HepG2 (cell line): ENCODE results near the gene TMC8. TPM values are rescaled to one million over a fixed set of nuclear protein-coding genes. Genes with fewer than 3 reads are reported as not detected.

Source experiments
- ATAC-seq: fragments of 200-7000 bp; cut with Tn5 transposase; 3 replicates; pipeline ENCODE4 v1.9.1; 2020; ENCODE audit warnings: mild to moderate bottlenecking, moderate library complexity
- BruUV-seq: library from RNA; stranded (reverse); fragments of 400-500 nt; replicated peaks from 2 replicates; lab custom pipeline; 2021; lab: Mats Ljungman, UMichigan
- CTCF ChIA-PET: fragments of 300-600 bp; formaldehyde crosslinking; extraction: SDS; loops from one replicate; lab custom pipeline; 2021; ENCODE audit warnings: low total read pairs, inconsistent platforms, low intra/inter-chr PET ratio; lab: Yijun Ruan, JAX
- POLR2A ChIA-PET: fragments of 350-600 bp; sonication (Branson Sonifier 250); formaldehyde crosslinking; loops from one replicate; lab custom pipeline; 2020; ENCODE audit warnings: antibody characterized with exemption, inconsistent platforms; lab: Yijun Ruan, JAX
- DNase-seq: peaks from one replicate; pipeline ENCODE4 v3.0.0-alpha.2; 2015; ENCODE audit warnings: low spot score
- FAIRE-seq: peaks from 3 replicates; lab custom pipeline; 2011; peaks lifted over from hg19 to GRCh38; lab: Jason Lieb, UNC
- H2AFZ ChIP-seq: one replicate; pipeline ENCODE4 v1.6.1; 2011; ENCODE audit warnings: low read length, inconsistent platforms
- H3K27ac ChIP-seq: fragments of 300-600 bp; 3 replicates; pipeline ENCODE4 v1.8.0; 2011; ENCODE audit warnings: mixed run types, mild to moderate bottlenecking, mixed read lengths, low read length, inconsistent platforms; ENCODE audit not compliant: insufficient read depth; ENCODE audit errors: extremely low read length
- H3K27me3 ChIP-seq, 2 experiments: fragments of 200-600 bp in 1 of 2; 2 replicates in 1 of 2; 3 replicates in 1 of 2; pipeline versions ENCODE4 v1.6.0 to v1.8.0; 2011; ENCODE audit warnings: low read length in 2 of 2, mild to moderate bottlenecking in 2 of 2, moderate library complexity in 2 of 2, inconsistent platforms in 1 of 2; ENCODE audit not compliant: insufficient read depth in 2 of 2, control insufficient read depth in 1 of 2
- H3K36me3 ChIP-seq, 2 experiments: fragments of 200-600 bp in 1 of 2; replicated peaks in 1 of 2; 2 replicates in 1 of 2; 3 replicates in 1 of 2; pipeline versions ENCODE4 v1.5.1 to v1.8.0; 2011; ENCODE audit warnings: low read length in 2 of 2, inconsistent platforms in 1 of 2; ENCODE audit not compliant: insufficient read depth in 2 of 2, control insufficient read depth in 1 of 2
- H3K4me1 ChIP-seq: 2 replicates; pipeline ENCODE4 v1.5.1; 2012; ENCODE audit warnings: low read length, inconsistent platforms; ENCODE audit not compliant: insufficient read depth
- H3K4me2 ChIP-seq: 2 replicates; pipeline ENCODE4 v1.6.0; 2011; ENCODE audit warnings: low read depth, low read length, inconsistent platforms
- H3K4me3 ChIP-seq, 3 experiments: fragments of 200-600 bp in 1 of 3; sonication (generic), shearing (Covaris generic) in 1 of 3; replicated peaks in 1 of 3; 2 replicates each; pipeline ENCODE4 v1.5.1; 2011 to 2016; ENCODE audit warnings: low read length in 3 of 3, inconsistent platforms in 2 of 3, low read depth in 2 of 3, mild to moderate bottlenecking in 2 of 3, control low read depth in 1 of 3, mixed read lengths in 1 of 3; ENCODE audit not compliant: insufficient read depth in 1 of 3
- H3K79me2 ChIP-seq: one replicate; pipeline ENCODE4 v1.6.1; 2011; ENCODE audit warnings: low read length, inconsistent platforms; ENCODE audit not compliant: insufficient read depth
- H3K9ac ChIP-seq: 2 replicates; pipeline ENCODE4 v1.6.0; 2011; ENCODE audit warnings: mild to moderate bottlenecking, low read depth, low read length, inconsistent platforms; ENCODE audit not compliant: insufficient read depth
- H3K9me3 ChIP-seq: 2 replicates; pipeline ENCODE4 v1.5.1; 2012; ENCODE audit warnings: mild to moderate bottlenecking, low read length
- H4K20me1 ChIP-seq: 2 replicates; pipeline ENCODE4 v1.6.0; 2011; ENCODE audit warnings: inconsistent platforms, mild to moderate bottlenecking, low read length, moderate library complexity; ENCODE audit not compliant: insufficient read depth
- ATF7 ChIP-seq, 2 experiments: fragments of 450-650 bp in 1 of 2; sonication (generic) in 1 of 2; formaldehyde crosslinking in 1 of 2; IDR thresholded peaks; 2 replicates each; pipeline versions ENCODE4 v1.4.0 to v1.6.1; 2016 to 2020; ENCODE audit warnings: antibody characterized with exemption in 1 of 2, mild to moderate bottlenecking in 1 of 2, missing genetic modification reagents in 1 of 2
- CREB1 ChIP-seq, 2 experiments: fragments of 450-650 bp in 1 of 2; IDR thresholded peaks; 2 replicates each; pipeline ENCODE4 v1.6.1; 2016 to 2017; ENCODE audit warnings: control low read depth in 1 of 2, mild to moderate bottlenecking in 1 of 2, missing compliant biosample characterization in 1 of 2, missing genetic modification characterization in 1 of 2
- EHMT2 ChIP-seq: fragments of 200-600 bp; sonication (generic); IDR thresholded peaks from 2 replicates; pipeline ENCODE4 v1.7.0; 2017; ENCODE audit warnings: antibody characterized with exemption, low read depth, low read length, borderline replicate concordance
- FOXJ3 ChIP-seq: sonication (generic); formaldehyde crosslinking; IDR thresholded peaks from 2 replicates; pipeline ENCODE4 v1.4.0; 2020; ENCODE audit warnings: missing genetic modification reagents, mild to moderate bottlenecking, borderline replicate concordance
- GATAD1 ChIP-seq: IDR thresholded peaks from 2 replicates; pipeline ENCODE4 v1.6.1; 2016; ENCODE audit warnings: missing genetic modification reagents, missing compliant biosample characterization
- HBP1 ChIP-seq: IDR thresholded peaks from 2 replicates; pipeline ENCODE4 v1.6.1; 2016; ENCODE audit warnings: low read depth, control low read depth
- JARID2 ChIP-seq: sonication (generic); formaldehyde crosslinking; IDR thresholded peaks from 2 replicates; pipeline ENCODE4 v1.8.1; 2023; ENCODE audit warnings: missing genetic modification reagents, inconsistent platforms; ENCODE audit not compliant: insufficient replicate concordance
- NFE2 ChIP-seq: sonication (generic); formaldehyde crosslinking; IDR thresholded peaks from 2 replicates; pipeline ENCODE4 v1.4.0; 2020; ENCODE audit warnings: missing genetic modification reagents
- NR1H2 ChIP-seq: sonication (generic); formaldehyde crosslinking; IDR thresholded peaks from 2 replicates; pipeline ENCODE4 v1.8.1; 2022; ENCODE audit warnings: low read depth, missing genetic modification reagents, borderline replicate concordance
- SMAD9 ChIP-seq: sonication (generic); formaldehyde crosslinking; IDR thresholded peaks from 2 replicates; pipeline ENCODE4 v1.5.1; 2020; ENCODE audit warnings: mild to moderate bottlenecking, missing genetic modification reagents
- SNAPC5 ChIP-seq: sonication (generic); formaldehyde crosslinking; IDR thresholded peaks from 2 replicates; pipeline ENCODE4 v1.8.1; 2023; ENCODE audit warnings: mild to moderate bottlenecking, missing genetic modification reagents, borderline replicate concordance
- TERF1 ChIP-seq: sonication (generic); formaldehyde crosslinking; IDR thresholded peaks from 2 replicates; pipeline ENCODE4 v1.8.0; 2022; ENCODE audit warnings: mild to moderate bottlenecking, missing genetic modification reagents, moderate library complexity
- TSC22D2 ChIP-seq: sonication (generic); formaldehyde crosslinking; IDR thresholded peaks from 2 replicates; pipeline ENCODE4 v1.5.1; 2020; ENCODE audit warnings: missing genetic modification reagents, mild to moderate bottlenecking, borderline replicate concordance
- ZNF512B ChIP-seq: sonication (generic); formaldehyde crosslinking; IDR thresholded peaks from 2 replicates; pipeline ENCODE4 v1.5.1; 2020; ENCODE audit warnings: missing genetic modification reagents, mild to moderate bottlenecking, borderline replicate concordance
- ZNF704 ChIP-seq: sonication (generic); formaldehyde crosslinking; IDR thresholded peaks from 2 replicates; pipeline ENCODE4 v1.8.1; 2023; ENCODE audit warnings: mild to moderate bottlenecking, inconsistent platforms, moderate library complexity, missing genetic modification reagents, borderline replicate concordance
- WGBS: methylation state at CpG from one replicate; pipeline ENCODE4 v1.1.6; 2017; ENCODE audit warnings: low lambda C conversion rate; 5-methylcytosine and 5-hydroxymethylcytosine counted together
- in situ Hi-C: cut with HindIII; loops from 2 replicates; pipeline ENCODE4 v1.10.0; 2017; ENCODE audit warnings: low pct_unique_long_range_greater_than_20kb; ENCODE audit not compliant: extremely low pct_ligation_motif_present
- intact Hi-C: fragments of 100-400 bp; cut with micrococcal nuclease; formaldehyde crosslinking; loops from one replicate; pipeline ENCODE4 v1.10.0; 2022; ENCODE audit not compliant: unreplicated experiment
- polyA plus RNA-seq, 8 experiments: library from polyadenylated mRNA; depleted of rRNA in 3 of 8; stranded (reverse) in 7 of 8; unstranded in 1 of 8; fragments of >200 nt; fragmentation: Illumina TruSeq in 4 of 8; extraction: Trizol in 4 of 8; gene quantifications; 2 replicates each; pipeline versions ENCODE4 v1.2.1 to v1.2.3, GENCODE V29; 2011 to 2016; ENCODE audit warnings: low read depth in 4 of 8, missing spikeins in 1 of 8, mixed read lengths in 1 of 8; ENCODE audit not compliant: insufficient read depth in 1 of 8
- total RNA-seq, 5 experiments: library from RNA; depleted of rRNA; stranded (reverse); fragments of >200 nt; fragmentation: Illumina TruSeq; extraction: Trizol; gene quantifications; 2 replicates each; pipeline ENCODE4 v1.2.3, GENCODE V29; 2016; ENCODE audit warnings: low read depth in 1 of 5

TMC8 gene
- total and polyA plus RNA-seq, 2 of the 13 experiments (the other 11 are each of a cell fraction or from before 2014, with no cell fraction given): 0.53 to 7.8 TPM

- TF ChIP-seq ZNF704 (CRISPR knock-in tag): no peak
Observed at GRCh38 chr17:78095035-78095434, 35.5 kb upstream of the TMC8 start (continued).

GRCh38 chr17:78096093-78096492 is 34.5 kb upstream of the TMC8 start:
- FAIRE-seq: no peak
- ChIA-PET CTCF (no interaction called here), POLR2A (no interaction called here)
- DNase-seq: no peak
- Histone ChIP-seq H3K4me1 (no peaks in the 10 kb centered on the region), H3K36me3 (peaks cover 39 to 69% of the 10 kb centered on the region in 2 experiments), H3K27ac (no peak overlapping the region), H3K27me3 (no peaks in the 10 kb centered on the region), H3K4me3 (no peak overlapping the region), H3K9me3 (no peaks in the 10 kb centered on the region; the same call in 1 of the 2 replicates), H3K4me2 (no peak overlapping the region), H3K79me2 (no peaks in the 10 kb centered on the region), H2AFZ (no peak overlapping the region), H3K9ac (no peak overlapping the region), H4K20me1 (no peaks in the 10 kb centered on the region)
- intact Hi-C loops (no loop called here), in situ Hi-C loops (no loop called here)
- 96% methylated on average over 9 of the region's 9 CpGs for WGBS
- ATAC-seq: no peak
- BruUV-seq: no TSS peak
- TF ChIP-seq JARID2: no peak
- no peak for TF ChIP-seq FOXJ3 (CRISPR knock-in tag)
- no peak for TF ChIP-seq GATAD1 (CRISPR knock-in tag)
- no peak for TF ChIP-seq NFE2 (CRISPR knock-in tag)
- no peak for TF ChIP-seq SNAPC5 (CRISPR knock-in tag)
- TF ChIP-seq ATF7 (IDR thresholded peaks at IDR 0.05): no peak
- no peak for TF ChIP-seq ATF7 (CRISPR knock-in tag; IDR thresholded peaks at IDR 0.05)
- no peak for TF ChIP-seq EHMT2
- TF ChIP-seq TERF1 (CRISPR knock-in tag): no peak
- no peak for TF ChIP-seq NR1H2
- no peak for TF ChIP-seq HBP1
- no peak for TF ChIP-seq CREB1 (IDR thresholded peaks at IDR 0.05)
- TF ChIP-seq CREB1 (CRISPR knock-in tag; IDR thresholded peaks at IDR 0.05): no peak
- TF ChIP-seq TSC22D2 (CRISPR knock-in tag): no peak
- no peak for TF ChIP-seq SMAD9 (CRISPR knock-in tag)
- no peak for TF ChIP-seq ZNF512B (CRISPR knock-in tag)
